Loucy (cell line): ENCODE data around the gene ATG4B.

Experiments
- CTCF ChIP-seq: fragments of 200-600 bp; sonication (generic); conservative IDR thresholded peaks from 2 replicates; pipeline ENCODE4 v1.5.1; 2014; ENCODE audit warnings: mild to moderate bottlenecking, antibody characterized with exemption, low read length
- EZH2phosphoT487 ChIP-seq: fragments of 200-600 bp; IDR thresholded peaks from 2 replicates; pipeline ENCODE4 v1.6.1; 2018; ENCODE audit warnings: antibody characterized with exemption, mild to moderate bottlenecking, moderate library complexity, borderline replicate concordance

DNA sequence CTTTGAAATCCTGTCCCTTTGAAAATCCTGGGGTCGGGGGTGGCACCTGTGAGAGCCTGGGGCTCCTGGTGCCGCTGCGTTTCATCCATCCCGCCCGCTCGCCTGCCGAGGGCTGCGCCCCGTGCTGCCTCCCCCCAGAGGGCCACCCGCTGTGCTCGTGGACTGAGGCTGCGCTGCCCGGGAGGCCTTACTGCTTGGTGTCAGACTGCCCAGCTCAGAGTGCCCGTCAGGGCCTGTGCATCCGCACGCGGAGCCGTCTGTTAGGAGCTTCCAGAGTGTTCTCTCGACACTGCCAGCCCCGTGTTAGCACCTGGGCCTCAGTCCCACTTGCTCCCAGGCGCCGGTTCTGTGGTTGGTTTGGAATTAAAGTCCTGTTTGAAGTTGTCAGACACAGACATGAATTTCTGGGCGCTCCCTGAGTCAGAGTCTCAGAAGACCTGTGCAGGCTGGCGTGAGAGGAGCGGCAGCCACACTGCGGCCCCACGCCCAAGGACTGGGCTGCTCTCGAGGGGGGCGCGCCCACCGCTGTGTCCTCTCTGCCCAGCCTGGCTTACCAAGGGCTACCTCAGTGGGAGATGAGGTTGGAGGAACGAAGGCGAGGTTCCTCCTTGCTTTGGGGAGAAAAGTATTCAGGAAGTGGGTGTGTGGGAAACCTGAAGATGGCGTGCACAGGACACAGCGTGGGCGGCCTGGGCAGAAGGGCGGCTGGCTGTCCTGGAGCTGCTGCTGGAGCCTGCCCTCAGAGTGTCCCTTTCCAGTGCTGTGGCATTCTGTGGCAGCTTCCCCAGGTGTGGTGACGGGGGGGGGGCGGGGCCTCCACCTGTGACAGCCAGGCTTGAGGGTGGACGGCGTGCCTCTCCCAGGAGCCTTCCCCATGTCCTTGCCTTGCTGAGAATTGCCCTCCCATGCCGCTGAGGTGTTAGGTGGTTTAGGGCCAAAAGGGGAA, 35.0 kb downstream of the ATG4B start:
- TF ChIP-seq CTCF (no peak), EZH2phosphoT487 (no peak)
